ENCODE data around the gene NXT1.
"Not testable (repeated sequence)": the region's sequence is repeated elsewhere in the genome, so short reads cannot be mapped to it uniquely, and the experiment has no call there.

Gene NXT1

GRCh38 chr20:23350196-23350903 is at the start of gene NXT1:
Gene NXT1 (plus strand): TSS chr20:23350791. CDS start chr20:23354042, 3,251 bp downstream.
- TF ChIP-seq CTCF (conservative IDR thresholded peaks at IDR 0.05), result no peak
- H3K27ac ChIP-seq, result peak within 1 kb of the TSS; percentile 96

GRCh38 chr20:23301436-23302050 is 49.0 kb upstream of the NXT1 start:
- H3K27ac ChIP-seq, result no peak overlapping the region
- no peak for TF ChIP-seq CTCF (conservative IDR thresholded peaks at IDR 0.05)

GRCh38 chr20:23302386-23302785 is 48.2 kb upstream of the NXT1 start:
- no peak for TF ChIP-seq CTCF (conservative IDR thresholded peaks at IDR 0.05)

GRCh38 chr20:23302801-23303200 is 47.8 kb upstream of the NXT1 start:
- TF ChIP-seq CTCF (conservative IDR thresholded peaks at IDR 0.05), result no peak
- H3K27ac ChIP-seq, result no peak overlapping the region

More at GRCh38 chr20:23302386-23302785, 48.2 kb upstream of the NXT1 start:
- no peak overlapping the region for H3K27ac ChIP-seq

- no peak for TF ChIP-seq CTCF (conservative IDR thresholded peaks at IDR 0.05)
- H3K27ac ChIP-seq, result no peak overlapping the region
Measured at GRCh38 chr20:23303325-23304102, 47.1 kb upstream of the NXT1 start.

GRCh38 chr20:23304616-23305015 is 46.0 kb upstream of the NXT1 start:
- TF ChIP-seq CTCF (conservative IDR thresholded peaks at IDR 0.05), result no peak
- H3K27ac ChIP-seq, result no peak overlapping the region

GRCh38 chr20:23305098-23305497 is 45.5 kb upstream of the NXT1 start:
- no peak overlapping the region for H3K27ac ChIP-seq
- no peak for TF ChIP-seq CTCF (conservative IDR thresholded peaks at IDR 0.05)

GRCh38 chr20:23307393-23307792 is 43.2 kb upstream of the NXT1 start:
- H3K27ac ChIP-seq, result not testable (repeated sequence)

Measured in VCaP (cell line).